ENCODE data around the gene NAPB.

The NAPB gene

GRCh38 chr20:23371496-23371895, 49.8 kb downstream of the NAPB start:
- no peaks in the 10 kb centered on the region for H3K27me3 ChIP-seq (ENCODE audit: insufficient read depth, low read length)
- H3K4me1 ChIP-seq (ENCODE audit: insufficient read depth, low read length, severe bottlenecking), result peaks cover 15% of the 10 kb centered on the region
- 0 out of 2 replicates have a peak, but pooled peaks cover 2% of the 10 kb centered on the region for H4K20me1 ChIP-seq (ENCODE audit: insufficient read depth, low read length)
- no peak overlapping the region for H3K4me2 ChIP-seq (ENCODE audit: low read length)
- no peak for TF ChIP-seq EZH2 (IDR thresholded peaks at IDR 0.05; ENCODE audit: borderline replicate concordance, low read length)
- TF ChIP-seq CTCF (IDR thresholded peaks at IDR 0.05; ENCODE audit: low read length), result no peak
- H3K4me3 ChIP-seq (ENCODE audit: low read depth, low read length, poor library complexity, severe bottlenecking), result no peak overlapping the region
- H3K9me2 ChIP-seq (ENCODE audit: low read depth, low read length), result no peaks in the 10 kb centered on the region
- no peak overlapping the region for H3K9ac ChIP-seq (ENCODE audit: low read length)
- no peaks in the 10 kb centered on the region for H3F3A ChIP-seq (ENCODE audit: insufficient read depth, low read length)
- H3K36me3 ChIP-seq (ENCODE audit: insufficient read depth, low read length), result peaks cover 98% of the 10 kb centered on the region
- no peak overlapping the region for H2AFZ ChIP-seq (ENCODE audit: low read length)
- H3K9me3 ChIP-seq (ENCODE audit: low read length), result 0 out of 2 replicates have a peak, but pooled peaks cover 3% of the 10 kb centered on the region
- peaks cover 22% of the 10 kb centered on the region for H3K79me2 ChIP-seq (ENCODE audit: insufficient read depth, low read length)
- H3K27ac ChIP-seq (ENCODE audit: low read depth, low read length, poor library complexity, severe bottlenecking), result no peak overlapping the region

DNA sequence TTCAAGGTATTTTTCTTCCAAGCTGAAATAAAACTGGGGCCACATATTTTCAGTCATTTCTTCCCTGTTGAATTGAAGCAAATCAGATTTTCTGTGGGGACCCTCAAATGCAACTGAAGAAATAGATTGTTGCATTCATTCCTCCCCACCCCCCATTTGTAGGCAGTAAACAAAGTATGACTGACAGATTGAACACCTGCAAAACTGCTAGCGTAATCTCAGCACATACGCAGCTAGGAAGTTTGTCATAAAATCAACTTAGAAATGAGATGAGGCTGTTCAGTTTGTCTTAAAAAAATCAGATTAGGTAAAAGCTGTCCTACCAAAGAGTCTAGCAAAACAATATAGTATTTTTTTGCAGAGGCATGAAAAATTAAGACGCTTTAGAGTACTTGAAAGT, 50.4 kb downstream of the NAPB start:
- 0 out of 2 replicates have a peak, but pooled peaks cover 2% of the 10 kb centered on the region for H4K20me1 ChIP-seq (ENCODE audit: insufficient read depth, low read length)
- H3K79me2 ChIP-seq (ENCODE audit: insufficient read depth, low read length), result peaks cover 28% of the 10 kb centered on the region
- H3F3A ChIP-seq (ENCODE audit: insufficient read depth, low read length), result no peaks in the 10 kb centered on the region
- no peak overlapping the region for H3K4me2 ChIP-seq (ENCODE audit: low read length)
- no peaks in the 10 kb centered on the region for H3K9me2 ChIP-seq (ENCODE audit: low read depth, low read length)
- no peak overlapping the region for H3K27ac ChIP-seq (ENCODE audit: low read depth, low read length, poor library complexity, severe bottlenecking)
- TF ChIP-seq EZH2 (IDR thresholded peaks at IDR 0.05; ENCODE audit: borderline replicate concordance, low read length) (no peak), CTCF (IDR thresholded peaks at IDR 0.05; ENCODE audit: low read length) (no peak)
- no peak overlapping the region for H2AFZ ChIP-seq (ENCODE audit: low read length)
- H3K9ac ChIP-seq (ENCODE audit: low read length), result no peak overlapping the region
- peaks cover 97% of the 10 kb centered on the region for H3K36me3 ChIP-seq (ENCODE audit: insufficient read depth, low read length)
- peaks cover 21% of the 10 kb centered on the region for H3K4me1 ChIP-seq (ENCODE audit: insufficient read depth, low read length, severe bottlenecking)
- H3K4me3 ChIP-seq (ENCODE audit: low read depth, low read length, poor library complexity, severe bottlenecking), result no peak overlapping the region
- 0 out of 2 replicates have a peak, but pooled peaks cover 3% of the 10 kb centered on the region for H3K9me3 ChIP-seq (ENCODE audit: low read length)
- no peaks in the 10 kb centered on the region for H3K27me3 ChIP-seq (ENCODE audit: insufficient read depth, low read length)

GRCh38 chr20:23370274-23370673, 51.0 kb downstream of the NAPB start:
- H3K27ac ChIP-seq (ENCODE audit: low read depth, low read length, poor library complexity, severe bottlenecking), result no peak overlapping the region
- no peak overlapping the region for H3K4me3 ChIP-seq (ENCODE audit: low read depth, low read length, poor library complexity, severe bottlenecking)
- no peak overlapping the region for H2AFZ ChIP-seq (ENCODE audit: low read length)
- peaks cover 30% of the 10 kb centered on the region for H3K79me2 ChIP-seq (ENCODE audit: insufficient read depth, low read length)
- H3K9me2 ChIP-seq (ENCODE audit: low read depth, low read length), result no peaks in the 10 kb centered on the region
- peaks cover 26% of the 10 kb centered on the region for H3K4me1 ChIP-seq (ENCODE audit: insufficient read depth, low read length, severe bottlenecking)
- H3F3A ChIP-seq (ENCODE audit: insufficient read depth, low read length), result no peaks in the 10 kb centered on the region
- 0 out of 2 replicates have a peak, but pooled peaks cover under 1% of the 10 kb centered on the region for H3K9me3 ChIP-seq (ENCODE audit: low read length)
- no peak overlapping the region for H3K4me2 ChIP-seq (ENCODE audit: low read length)
- no peak overlapping the region for H3K9ac ChIP-seq (ENCODE audit: low read length)
- H3K36me3 ChIP-seq (ENCODE audit: insufficient read depth, low read length), result peaks cover 97% of the 10 kb centered on the region
- TF ChIP-seq CTCF (IDR thresholded peaks at IDR 0.05; ENCODE audit: low read length), result no peak
- no peak for TF ChIP-seq EZH2 (IDR thresholded peaks at IDR 0.05; ENCODE audit: borderline replicate concordance, low read length)
- H3K27me3 ChIP-seq (ENCODE audit: insufficient read depth, low read length), result no peaks in the 10 kb centered on the region
- H4K20me1 ChIP-seq (ENCODE audit: insufficient read depth, low read length), result 0 out of 2 replicates have a peak, but pooled peaks cover 2% of the 10 kb centered on the region
